Activated T-cell treated with anti-CD3 and anti-CD28 coated beads, Interleukin-2, amount 50 U/mL, for 4 hours (primary cell): ENCODE results near the gene MSANTD4. TPM values are rescaled to one million over a fixed set of nuclear protein-coding genes. Genes with fewer than 3 reads are reported as not detected.
"Not testable (repeated sequence)": the region's sequence is repeated elsewhere in the genome, so short reads cannot be mapped to it uniquely, and the experiment has no call there.

ENCODE experiments used
- ATAC-seq, 2 donors: fragments of 200-7000 bp; cut with Tn5 transposase; one replicate each; pipeline ENCODE4 v1.10.0; 2021
- DNase-seq: peaks from one replicate; pipeline ENCODE4 v3.0.0-alpha.2; 2020
- H3K27me3 Mint-ChIP-seq: one replicate; pipeline ENCODE4 v1.8.0; 2021; ENCODE audit warnings: low read depth, mixed read lengths
- H3K36me3 Mint-ChIP-seq: one replicate; pipeline ENCODE4 v1.8.0; 2022; ENCODE audit warnings: mixed read lengths; ENCODE audit not compliant: insufficient read depth
- H3K4me1 Mint-ChIP-seq: one replicate; pipeline ENCODE4 v1.8.0; 2021; ENCODE audit warnings: low read depth, mixed read lengths
- H3K4me3 Mint-ChIP-seq: one replicate; pipeline ENCODE4 v1.8.0; 2021; ENCODE audit warnings: mild to moderate bottlenecking, moderate library complexity, mixed read lengths
- H3K9me3 Mint-ChIP-seq: one replicate; pipeline ENCODE4 v1.8.0; 2021; ENCODE audit warnings: mixed read lengths
- total RNA-seq, 3 donors: library from RNA; stranded (reverse); gene quantifications; one replicate each; pipeline ENCODE4 v1.2.1, GENCODE V29; 2021

MSANTD4 gene
- total RNA-seq, 3 donors from 2014 or later: 11.8 to 16.5 (median 15.7) TPM

DNA sequence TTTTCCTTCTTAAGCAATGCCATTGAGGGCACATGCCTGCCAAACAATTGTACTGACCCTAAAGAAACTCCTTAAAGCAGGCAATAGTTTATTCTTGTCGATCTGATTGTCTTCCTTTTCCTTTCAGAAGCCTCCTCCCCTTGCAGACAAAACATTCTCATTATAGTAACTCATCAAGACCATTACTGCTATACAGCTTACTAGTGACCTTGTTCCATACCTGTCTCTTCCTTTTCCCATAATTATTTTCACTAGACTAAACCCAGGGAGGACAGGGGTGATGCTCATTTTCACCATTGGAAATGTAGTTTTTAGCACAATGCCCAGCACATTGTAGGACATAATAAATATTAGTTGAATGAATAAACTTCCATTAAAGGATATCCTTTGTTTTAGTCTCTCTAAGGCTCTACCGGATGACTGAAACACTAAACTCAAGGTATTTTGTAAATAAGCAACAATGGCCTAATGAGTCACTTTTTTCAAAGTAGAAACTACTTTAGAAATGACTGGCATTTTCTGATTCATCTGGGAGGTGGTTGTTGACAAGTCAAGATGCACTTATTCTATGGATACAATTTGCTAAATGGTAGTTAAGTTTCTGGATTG, 9.3 kb upstream of the MSANTD4 start:
- no peaks in the 10 kb centered on the region for H3K36me3 Mint-ChIP-seq
- DNase-seq: no peak
- peak in 1 of 2 donors; percentile 56 for ATAC-seq
- peaks cover 33% of the 10 kb centered on the region for H3K27me3 Mint-ChIP-seq
- no peak overlapping the region for H3K4me3 Mint-ChIP-seq
- H3K4me1 Mint-ChIP-seq: no peaks in the 10 kb centered on the region
- peaks cover 8% of the 10 kb centered on the region for H3K9me3 Mint-ChIP-seq

- no peak overlapping the region for H3K4me3 Mint-ChIP-seq
- ATAC-seq (no peak), DNase-seq (no peak)
- peaks cover 31% of the 10 kb centered on the region for H3K27me3 Mint-ChIP-seq
- H3K36me3 Mint-ChIP-seq: no peaks in the 10 kb centered on the region
- peaks cover 8% of the 10 kb centered on the region for H3K9me3 Mint-ChIP-seq
- H3K4me1 Mint-ChIP-seq: no peaks in the 10 kb centered on the region
These were observed 8.6 kb upstream of the MSANTD4 start for GRCh38 chr11:106030609-106031008.

GRCh38 chr11:106022795-106023275, 795 bp upstream of the MSANTD4 start:
- DNase-seq (no peak), ATAC-seq (no peak)
- peaks cover 8% of the 10 kb centered on the region for H3K9me3 Mint-ChIP-seq
- H3K36me3 Mint-ChIP-seq: peaks cover 14% of the 10 kb centered on the region
- H3K27me3 Mint-ChIP-seq: peaks cover 2% of the 10 kb centered on the region
- H3K4me3 Mint-ChIP-seq: peak overlapping the region; percentile 96
- H3K4me1 Mint-ChIP-seq: peaks cover 38% of the 10 kb centered on the region

GRCh38 chr11:106021181-106021966, 666 bp downstream of the MSANTD4 start:
- DNase-seq (no peak), ATAC-seq (peak; percentile 1 to 3)
- H3K27me3 Mint-ChIP-seq: no peaks in the 10 kb centered on the region
- peaks cover 14% of the 10 kb centered on the region for H3K36me3 Mint-ChIP-seq
- peak overlapping the region; percentile 96 for H3K4me3 Mint-ChIP-seq
- H3K9me3 Mint-ChIP-seq: no peaks in the 10 kb centered on the region
- peaks cover 44% of the 10 kb centered on the region for H3K4me1 Mint-ChIP-seq

- H3K4me1 Mint-ChIP-seq: peaks cover 53% of the 10 kb centered on the region
- peaks cover 21% of the 10 kb centered on the region for H3K36me3 Mint-ChIP-seq
- DNase-seq (no peak), ATAC-seq (no peak)
- H3K9me3 Mint-ChIP-seq: no peaks in the 10 kb centered on the region
- H3K27me3 Mint-ChIP-seq: no peaks in the 10 kb centered on the region
- H3K4me3 Mint-ChIP-seq: no peak overlapping the region
These were observed 4.9 kb downstream of the MSANTD4 start for GRCh38 chr11:106017093-106017492.

DNA sequence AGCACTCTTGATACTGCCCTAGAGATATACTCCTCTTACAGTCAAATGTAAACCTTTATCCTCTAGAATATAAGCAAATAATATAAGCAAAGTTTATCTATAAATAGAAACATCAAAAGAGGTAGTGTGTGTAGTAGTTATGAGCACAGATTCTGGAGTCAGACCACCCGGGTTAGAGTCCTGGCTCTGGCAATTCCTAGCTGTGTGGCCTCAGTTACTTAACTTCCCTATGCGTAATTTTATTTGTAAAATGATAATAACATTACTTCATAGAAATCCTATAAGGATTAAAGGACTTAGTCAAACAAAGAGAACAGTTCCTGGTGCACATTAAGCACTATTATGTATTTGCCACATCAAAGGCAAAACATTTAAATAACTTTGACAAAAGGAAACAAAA, 7.0 kb downstream of the MSANTD4 start:
- no peak for DNase-seq
- Mint-ChIP-seq H3K4me3 (no peak overlapping the region), H3K27me3 (no peaks in the 10 kb centered on the region), H3K9me3 (no peaks in the 10 kb centered on the region), H3K4me1 (peaks cover 53% of the 10 kb centered on the region), H3K36me3 (peaks cover 33% of the 10 kb centered on the region)
- no peak for ATAC-seq

DNA sequence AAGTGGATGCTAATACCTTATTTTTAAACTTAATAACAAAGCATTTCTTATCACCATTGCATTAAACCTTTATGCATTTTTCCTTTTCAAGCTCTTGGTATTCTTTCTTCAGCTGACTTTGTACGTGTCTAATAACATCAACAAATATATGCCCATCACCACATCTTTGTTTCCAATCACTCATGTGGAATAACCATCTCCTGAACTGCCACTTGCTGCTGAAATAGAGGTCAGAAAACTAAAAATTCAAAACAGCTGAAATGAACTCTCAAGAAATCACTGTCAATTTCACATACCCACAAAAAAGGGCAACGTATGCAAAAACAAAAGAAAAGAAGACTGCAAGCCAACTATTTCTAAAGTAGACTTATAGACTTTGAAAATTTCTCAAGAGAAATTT, 7.4 kb downstream of the MSANTD4 start:
- no peaks in the 10 kb centered on the region for H3K9me3 Mint-ChIP-seq
- DNase-seq (no peak), ATAC-seq (no peak)
- H3K36me3 Mint-ChIP-seq: peaks cover 33% of the 10 kb centered on the region
- no peak overlapping the region for H3K4me3 Mint-ChIP-seq
- peaks cover 50% of the 10 kb centered on the region for H3K4me1 Mint-ChIP-seq
- no peaks in the 10 kb centered on the region for H3K27me3 Mint-ChIP-seq

DNA sequence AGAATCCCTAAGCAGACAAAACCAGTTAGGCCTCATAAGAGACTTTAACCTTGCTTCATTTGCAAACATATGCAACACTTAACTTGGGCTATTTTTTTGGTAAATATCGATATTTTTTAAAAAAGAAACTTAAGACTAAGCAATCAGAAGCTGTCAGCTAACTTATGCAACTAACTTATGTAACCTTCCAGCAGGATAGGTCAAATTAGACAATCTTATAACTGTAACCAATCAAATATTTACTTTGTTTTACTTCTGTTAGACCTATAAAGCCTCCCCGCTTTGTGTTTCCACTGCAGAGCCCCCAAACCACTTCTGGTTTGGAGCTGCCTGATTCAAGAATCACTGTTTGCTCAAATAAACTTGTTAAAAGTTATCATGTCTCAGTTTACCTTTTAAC, 8.0 kb downstream of the MSANTD4 start:
- Mint-ChIP-seq H3K4me1 (peaks cover 48% of the 10 kb centered on the region), H3K9me3 (no peaks in the 10 kb centered on the region), H3K27me3 (no peaks in the 10 kb centered on the region), H3K4me3 (no peak overlapping the region), H3K36me3 (peaks cover 33% of the 10 kb centered on the region)
- no peak for DNase-seq
- ATAC-seq: no peak

- H3K36me3 Mint-ChIP-seq: peaks cover 43% of the 10 kb centered on the region
These were observed 9.3 kb downstream of the MSANTD4 start for GRCh38 chr11:106012744-106013143.

GRCh38 chr11:106011481-106011880, 10.6 kb downstream of the MSANTD4 start:
- no peak for DNase-seq
- ATAC-seq: no peak
- Mint-ChIP-seq H3K4me3 (no peak overlapping the region), H3K9me3 (no peaks in the 10 kb centered on the region), H3K36me3 (peaks cover 56% of the 10 kb centered on the region), H3K4me1 (peaks cover 36% of the 10 kb centered on the region), H3K27me3 (no peaks in the 10 kb centered on the region)

More at GRCh38 chr11:106012744-106013143, 9.3 kb downstream of the MSANTD4 start:
- no peaks in the 10 kb centered on the region for H3K27me3 Mint-ChIP-seq
- DNase-seq (no peak), ATAC-seq (no peak)
- peaks cover 41% of the 10 kb centered on the region for H3K4me1 Mint-ChIP-seq
- H3K9me3 Mint-ChIP-seq: no peaks in the 10 kb centered on the region
- H3K4me3 Mint-ChIP-seq: no peak overlapping the region

- not testable (repeated sequence) for ATAC-seq, H3K9me3 Mint-ChIP-seq, H3K27me3 Mint-ChIP-seq, H3K4me3 Mint-ChIP-seq, DNase-seq
- peaks cover 75% of the 10 kb centered on the region for H3K36me3 Mint-ChIP-seq
- H3K4me1 Mint-ChIP-seq: peaks cover 13% of the 10 kb centered on the region
These were observed 18.9 kb downstream of the MSANTD4 start for GRCh38 chr11:106003094-106003493.

GRCh38 chr11:106001304-106002012, 20.6 kb downstream of the MSANTD4 start:
- no peak overlapping the region for H3K4me3 Mint-ChIP-seq
- peaks cover 13% of the 10 kb centered on the region for H3K4me1 Mint-ChIP-seq
- DNase-seq (no peak), ATAC-seq (no peak)
- H3K9me3 Mint-ChIP-seq: peaks cover 18% of the 10 kb centered on the region
- peaks cover 69% of the 10 kb centered on the region for H3K36me3 Mint-ChIP-seq
- no peaks in the 10 kb centered on the region for H3K27me3 Mint-ChIP-seq

GRCh38 chr11:105991888-105992287, 30.2 kb downstream of the MSANTD4 start:
- Mint-ChIP-seq H3K27me3 (no peaks in the 10 kb centered on the region), H3K4me1 (no peaks in the 10 kb centered on the region), H3K9me3 (peaks cover 11% of the 10 kb centered on the region), H3K36me3 (peaks cover 26% of the 10 kb centered on the region), H3K4me3 (no peak overlapping the region)
- ATAC-seq (no peak), DNase-seq (no peak)

DNA sequence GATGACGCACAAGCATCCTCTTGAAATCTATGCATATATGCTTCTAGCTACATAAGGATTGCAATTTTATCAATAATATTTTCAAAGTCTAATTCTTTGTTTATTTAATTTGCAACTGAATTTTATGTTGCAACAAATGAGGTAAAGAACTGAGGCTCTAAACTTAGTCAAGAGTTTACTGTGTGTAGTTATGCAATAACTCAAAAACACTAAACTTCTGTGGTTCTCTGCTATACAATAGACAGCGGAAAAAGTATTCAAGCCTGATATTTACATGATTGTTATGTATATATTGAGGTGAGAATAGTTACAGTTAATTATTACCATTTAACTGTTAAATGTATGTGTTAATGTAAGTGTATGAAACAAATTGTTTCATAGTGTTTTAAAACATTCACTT, 32.9 kb downstream of the MSANTD4 start:
- Mint-ChIP-seq H3K27me3 (no peaks in the 10 kb centered on the region), H3K36me3 (peaks cover 11% of the 10 kb centered on the region), H3K4me1 (no peaks in the 10 kb centered on the region), H3K4me3 (no peak overlapping the region), H3K9me3 (peaks cover 10% of the 10 kb centered on the region)
- DNase-seq (no peak), ATAC-seq (no peak)
